HG03103 (cell line): Measurements from ENCODE around the gene ITGA4.
A peak's percentile ranks its signal among the peaks of the same experiment; 100 is the strongest.
"Not testable (repeated sequence)": the region's sequence is repeated elsewhere in the genome, so short reads cannot be mapped to it uniquely, and the experiment has no call there.

Source experiments
- ATAC-seq: cut with Tn5 transposase; IDR thresholded peaks from one replicate; pipeline ENCODE4 v1.9.1; 2021; ENCODE audit warnings: low read depth; ENCODE audit not compliant: unreplicated experiment

The ITGA4 gene

DNA sequence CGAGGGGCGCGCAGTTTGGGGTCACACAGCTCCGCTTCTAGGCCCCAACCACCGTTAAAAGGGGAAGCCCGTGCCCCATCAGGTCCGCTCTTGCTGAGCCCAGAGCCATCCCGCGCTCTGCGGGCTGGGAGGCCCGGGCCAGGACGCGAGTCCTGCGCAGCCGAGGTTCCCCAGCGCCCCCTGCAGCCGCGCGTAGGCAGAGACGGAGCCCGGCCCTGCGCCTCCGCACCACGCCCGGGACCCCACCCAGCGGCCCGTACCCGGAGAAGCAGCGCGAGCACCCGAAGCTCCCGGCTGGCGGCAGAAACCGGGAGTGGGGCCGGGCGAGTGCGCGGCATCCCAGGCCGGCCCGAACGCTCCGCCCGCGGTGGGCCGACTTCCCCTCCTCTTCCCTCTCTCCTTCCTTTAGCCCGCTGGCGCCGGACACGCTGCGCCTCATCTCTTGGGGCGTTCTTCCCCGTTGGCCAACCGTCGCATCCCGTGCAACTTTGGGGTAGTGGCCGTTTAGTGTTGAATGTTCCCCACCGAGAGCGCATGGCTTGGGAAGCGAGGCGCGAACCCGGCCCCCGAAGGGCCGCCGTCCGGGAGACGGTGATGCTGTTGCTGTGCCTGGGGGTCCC, at the start of gene ITGA4:
Gene ITGA4, plus strand, starts transcription at position 266 of the 620 bp plus-strand sequence. Its CDS starts 269 bp downstream, at position 535.
- ATAC-seq = peak; percentile 62

- ATAC-seq = no peak
Observed at GRCh38 chr2:181408861-181409260, 48.3 kb upstream of the ITGA4 start.

- peak; percentile 98 for ATAC-seq
Observed at GRCh38 chr2:181411105-181411849, 45.9 kb upstream of the ITGA4 start.

- no peak for ATAC-seq
Observed at GRCh38 chr2:181419129-181419855, 37.9 kb upstream of the ITGA4 start.

- ATAC-seq = no peak
Observed at GRCh38 chr2:181420259-181421130, 36.7 kb upstream of the ITGA4 start.

DNA sequence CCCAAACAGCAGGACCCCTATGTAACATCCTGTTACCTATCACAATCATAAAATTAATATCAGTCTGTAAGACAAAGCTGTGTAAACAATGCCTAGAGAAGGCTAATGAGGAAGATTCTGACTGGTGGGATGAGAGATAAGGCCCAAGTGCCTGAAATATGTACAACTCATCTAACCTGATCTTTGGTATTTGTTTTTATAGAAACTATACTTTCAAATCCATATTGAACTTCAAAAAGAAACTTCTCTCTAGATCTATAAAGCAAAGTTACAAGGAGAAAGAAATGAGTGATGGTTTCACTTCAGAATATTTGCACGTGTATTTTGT, 36.1 kb upstream of the ITGA4 start:
- ATAC-seq = no peak

GRCh38 chr2:181421464-181421863, 35.7 kb upstream of the ITGA4 start:
- ATAC-seq = no peak

DNA sequence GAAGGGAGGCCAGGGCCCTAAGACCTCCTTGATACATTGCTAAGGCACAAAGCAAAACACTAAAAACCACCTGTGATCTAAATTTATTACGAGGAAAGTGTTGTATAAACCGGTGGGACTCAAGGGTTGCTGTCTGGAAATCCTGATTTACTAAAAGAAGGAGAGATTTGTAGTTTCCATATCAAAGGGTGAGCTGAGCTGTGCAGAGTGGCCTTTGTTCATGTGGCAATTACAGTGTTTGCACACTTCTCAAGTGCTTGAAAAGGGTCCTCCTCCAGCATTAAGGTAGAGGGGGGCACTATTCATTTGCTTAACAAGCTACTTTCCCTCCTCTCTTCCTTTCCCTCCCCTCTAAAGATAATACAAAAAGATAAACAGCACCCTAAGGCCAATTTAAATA, 30.5 kb upstream of the ITGA4 start:
- no peak for ATAC-seq

- ATAC-seq = no peak
Observed at GRCh38 chr2:181430406-181431118, 26.6 kb upstream of the ITGA4 start.

DNA sequence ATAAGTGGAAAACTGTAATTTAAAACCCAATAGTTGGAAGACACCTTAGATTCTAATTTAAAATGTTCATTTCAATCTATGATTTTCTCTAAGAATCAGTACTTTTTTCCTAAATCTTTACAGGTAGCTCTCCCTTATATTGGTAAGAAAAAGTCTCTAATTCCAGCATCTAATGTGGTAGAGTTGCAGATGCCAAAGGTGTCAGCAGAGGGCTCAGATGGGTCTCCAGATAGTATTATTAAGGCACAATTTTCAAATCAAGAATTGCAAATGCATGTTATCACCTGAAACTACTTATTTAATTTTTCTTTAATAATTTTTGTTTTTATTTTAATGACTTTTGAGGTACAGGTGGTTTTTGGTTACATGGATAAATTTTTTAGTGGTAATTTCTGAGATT, 25.5 kb upstream of the ITGA4 start:
- no peak for ATAC-seq

- no peak for ATAC-seq
Observed at GRCh38 chr2:181438261-181438660, 18.9 kb upstream of the ITGA4 start.

DNA sequence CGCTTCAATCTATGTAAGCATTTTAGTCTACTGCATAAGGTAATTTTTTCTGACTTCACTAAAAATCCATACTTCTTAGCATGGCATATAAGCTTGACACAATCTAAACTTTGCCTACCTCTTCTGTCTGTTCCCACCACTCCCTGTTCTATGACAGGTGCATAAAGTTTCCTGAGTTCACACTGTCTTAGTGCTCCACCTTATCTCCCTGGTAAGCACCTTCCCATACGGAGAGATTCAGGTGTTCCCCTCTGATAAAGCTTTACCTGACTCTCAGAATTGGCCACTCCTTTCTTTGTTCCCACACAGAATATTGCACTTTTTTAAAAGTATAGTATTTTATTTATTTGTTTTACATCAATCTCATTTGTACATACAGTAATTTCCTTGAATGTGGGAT, 16.8 kb upstream of the ITGA4 start:
- no peak for ATAC-seq

GRCh38 chr2:181440919-181441318, 16.3 kb upstream of the ITGA4 start:
- no peak for ATAC-seq

DNA sequence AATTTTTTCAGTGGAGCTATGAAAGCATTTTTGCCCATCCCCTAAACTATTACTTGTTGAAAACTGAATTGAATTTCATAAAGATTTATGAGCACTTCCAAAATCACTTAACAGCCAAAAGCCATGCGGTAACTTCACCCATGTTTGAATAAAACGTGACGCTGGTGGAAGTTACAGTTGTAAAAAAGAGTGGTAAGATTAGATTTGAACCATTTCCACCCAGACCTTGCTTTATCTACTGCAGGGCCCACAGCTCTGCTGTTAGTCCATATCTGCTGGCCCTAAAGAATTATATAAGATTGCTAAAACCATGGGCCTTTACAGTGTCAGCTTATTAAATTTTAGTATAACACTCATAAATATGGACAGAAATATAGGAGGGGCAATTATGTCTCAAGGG, 15.5 kb upstream of the ITGA4 start:
- no peak for ATAC-seq

GRCh38 chr2:181444654-181445053, 12.5 kb upstream of the ITGA4 start:
- ATAC-seq = no peak

- ATAC-seq = no peak
Observed at GRCh38 chr2:181446985-181447384, 10.2 kb upstream of the ITGA4 start.

DNA sequence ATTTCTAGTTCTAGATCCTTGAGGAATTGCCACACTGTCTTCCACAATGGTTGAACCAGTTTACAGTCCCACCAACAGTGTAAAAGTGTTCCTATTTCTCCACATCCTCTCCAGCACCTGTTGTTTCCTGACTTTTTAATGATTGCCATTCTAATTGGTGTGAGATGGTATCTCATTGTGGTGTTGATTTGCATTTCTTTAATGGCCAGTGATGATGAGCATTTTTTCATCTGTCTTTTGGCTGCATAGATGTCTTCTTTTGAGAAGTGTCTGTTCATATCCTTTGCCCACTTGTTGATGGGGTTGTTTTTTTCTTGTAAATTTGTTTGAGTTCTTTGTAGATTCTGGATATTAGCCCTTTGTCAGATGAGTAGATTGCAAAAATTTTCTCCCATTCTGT, 7.9 kb upstream of the ITGA4 start:
- not testable (repeated sequence) for ATAC-seq

GRCh38 chr2:181454686-181455450, 2.3 kb upstream of the ITGA4 start:
- ATAC-seq = no peak

- peak; percentile 74 for ATAC-seq
Observed at GRCh38 chr2:181456660-181457120, 496 bp upstream of the ITGA4 start.
